B cell (primary cell): ENCODE results near the gene ORC2. TPM values are rescaled to one million over a fixed set of nuclear protein-coding genes. Genes with fewer than 3 reads are reported as not detected.

Experiments used
- ATAC-seq: fragments of 200-7000 bp; cut with Tn5 transposase; one replicate; pipeline ENCODE4 v1.10.0; 2021; ENCODE audit warnings: low read depth, mild to moderate bottlenecking, moderate number of reproducible peaks, moderate library complexity
- CTCF ChIA-PET: fragments of 350-600 bp; sonication (Branson Sonifier 250); formaldehyde crosslinking; loops from one replicate; lab custom pipeline; 2021; ENCODE audit warnings: antibody characterized with exemption, inconsistent platforms; lab: Charles Lee
- POLR2A ChIA-PET: fragments of 350-600 bp; sonication (Branson Sonifier 250); formaldehyde crosslinking; loops from one replicate; lab custom pipeline; 2021; ENCODE audit warnings: antibody characterized with exemption; lab: Charles Lee
- DNase-seq: peaks from one replicate; pipeline ENCODE4 v3.0.0; 2013
- H2AFZ ChIP-seq: 2 replicates; pipeline ENCODE4 v1.6.1; 2012; ENCODE audit warnings: mild to moderate bottlenecking, low read depth, low read length; ENCODE audit not compliant: insufficient read depth, poor library complexity, severe bottlenecking
- H3K27ac ChIP-seq, 2 donors: 1 replicate in 1 of 2; 2 replicates in 1 of 2; pipeline ENCODE4 v1.5.1; 2012 to 2013; ENCODE audit warnings: low read length in 2 of 2, mild to moderate bottlenecking in 2 of 2, moderate library complexity in 1 of 2
- H3K27me3 ChIP-seq, 4 experiments: fragments of 200-600 bp in 1 of 4; sonication (generic) in 1 of 4; replicated peaks in 1 of 4; 1 replicate in 2 of 4; 2 replicates in 2 of 4; pipeline versions ENCODE4 v1.6.1 to v1.7.0; 2013 to 2016; ENCODE audit warnings: low read length in 3 of 4, mild to moderate bottlenecking in 2 of 4, mixed read lengths in 1 of 4, moderate library complexity in 1 of 4; ENCODE audit not compliant: insufficient read depth in 4 of 4, control insufficient read depth in 3 of 4; ENCODE audit errors: control extremely low read depth in 1 of 4
- H3K36me3 ChIP-seq, 2 experiments: replicated peaks in 1 of 2; 1 replicate in 1 of 2; 2 replicates in 1 of 2; pipeline versions ENCODE4 v1.6.1 to v1.7.1; 2013; ENCODE audit warnings: low read length in 1 of 2; ENCODE audit not compliant: insufficient read depth in 2 of 2, control insufficient read depth in 1 of 2; ENCODE audit errors: control extremely low read depth in 1 of 2, extremely low read depth in 1 of 2
- H3K4me1 ChIP-seq, 2 donors: fragments of 200-600 bp in 1 of 2; sonication (generic) in 1 of 2; 1 replicate in 1 of 2; 2 replicates in 1 of 2; pipeline versions ENCODE4 v1.5.1 to v1.6.1; 2013 to 2017; ENCODE audit warnings: low read length in 2 of 2; ENCODE audit not compliant: control insufficient read depth in 2 of 2, insufficient read depth in 2 of 2
- H3K4me2 ChIP-seq: replicated peaks from 2 replicates; pipeline ENCODE3; 2012; ENCODE audit warnings: mild to moderate bottlenecking, low read depth, low read length; ENCODE audit not compliant: poor library complexity, severe bottlenecking
- H3K4me3 ChIP-seq, 5 experiments: fragments of 200-600 bp in 1 of 5; sonication (generic) in 1 of 5; 1 replicate in 3 of 5; 2 replicates in 2 of 5; pipeline versions ENCODE4 v1.5.1 to v1.7.0; 2011 to 2016; ENCODE audit warnings: low read length in 4 of 5, mild to moderate bottlenecking in 4 of 5, low read depth in 2 of 5, control low read depth in 1 of 5, moderate library complexity in 1 of 5; ENCODE audit not compliant: insufficient read depth in 1 of 5; ENCODE audit errors: control extremely low read depth in 1 of 5, extremely low read depth in 1 of 5
- H3K79me2 ChIP-seq: fragments of 200-600 bp; sonication (generic); one replicate; pipeline ENCODE4 v1.6.0; 2016; ENCODE audit warnings: low read length; ENCODE audit not compliant: control insufficient read depth, insufficient read depth
- H3K9ac ChIP-seq: fragments of 200-600 bp; sonication (generic); 2 replicates; pipeline ENCODE4 v1.6.1; 2017; ENCODE audit warnings: mild to moderate bottlenecking, low read length, moderate library complexity
- H3K9me3 ChIP-seq, 3 donors: one replicate each; pipeline versions ENCODE4 v1.6.1 to v1.7.1; 2013; ENCODE audit warnings: low read length in 2 of 3; ENCODE audit not compliant: control insufficient read depth in 2 of 3, insufficient read depth in 1 of 3; ENCODE audit errors: control extremely low read depth in 1 of 3
- H4K20me1 ChIP-seq: 2 replicates; pipeline ENCODE4 v1.6.0; 2012; ENCODE audit warnings: mild to moderate bottlenecking, low read length; ENCODE audit not compliant: insufficient read depth, control insufficient read depth, poor library complexity, severe bottlenecking
- H3K27ac Mint-ChIP-seq: one replicate; pipeline ENCODE4 v1.8.0; 2021; ENCODE audit warnings: mixed read lengths
- H3K27me3 Mint-ChIP-seq: one replicate; pipeline ENCODE4 v1.8.0; 2021; ENCODE audit warnings: mixed read lengths
- H3K4me1 Mint-ChIP-seq: one replicate; pipeline ENCODE4 v1.8.0; 2021; ENCODE audit warnings: mixed read lengths
- H3K4me3 Mint-ChIP-seq: one replicate; pipeline ENCODE4 v1.8.0; 2021; ENCODE audit warnings: mixed read lengths
- H3K9me3 Mint-ChIP-seq: one replicate; pipeline ENCODE4 v1.8.0; 2022; ENCODE audit warnings: mixed read lengths; ENCODE audit not compliant: insufficient read depth
- EZH2 ChIP-seq: IDR thresholded peaks from 2 replicates; pipeline ENCODE4 v1.6.1; 2012; ENCODE audit warnings: borderline replicate concordance, low read depth, mild to moderate bottlenecking, moderate library complexity, low read length; ENCODE audit not compliant: insufficient read depth, poor library complexity, severe bottlenecking
- WGBS: methylation state at CpG from one replicate; pipeline ENCODE4 v1.1.5; 2013; ENCODE audit warnings: missing lambda C conversion rate; ENCODE audit not compliant: insufficient coverage; 5-methylcytosine and 5-hydroxymethylcytosine counted together
- intact Hi-C: fragments of 100-400 bp; cut with micrococcal nuclease; formaldehyde crosslinking; loops from one replicate; pipeline ENCODE4 v1.10.0; 2022
- polyA plus RNA-seq: library from polyadenylated mRNA; depleted of rRNA; stranded (reverse); fragments of >200 nt; gene quantifications from 2 replicates; pipeline ENCODE4 v1.2.3, GENCODE V29; 2012
- total RNA-seq, 2 donors: library from RNA; stranded (reverse); fragments of 120-200 nt in 1 of 2; gene quantifications; 1 replicate in 1 of 2; 2 replicates in 1 of 2; pipeline versions ENCODE4 v1.2.3 to v1.2.4, GENCODE V29; 2013 to 2022
- TF ChIP-seq, protein P1 (sequence below): fragments of 200-600 bp; IDR thresholded peaks from one replicate; pipeline ENCODE4 v1.8.0; 2022; ENCODE audit warnings: antibody characterized with exemption, mild to moderate bottlenecking

Gene ORC2
- total and polyA plus RNA-seq, 2 donors (not counting 1 experiment from before 2014, with no cell fraction given), result 6.4 to 50.6 TPM

DNA sequence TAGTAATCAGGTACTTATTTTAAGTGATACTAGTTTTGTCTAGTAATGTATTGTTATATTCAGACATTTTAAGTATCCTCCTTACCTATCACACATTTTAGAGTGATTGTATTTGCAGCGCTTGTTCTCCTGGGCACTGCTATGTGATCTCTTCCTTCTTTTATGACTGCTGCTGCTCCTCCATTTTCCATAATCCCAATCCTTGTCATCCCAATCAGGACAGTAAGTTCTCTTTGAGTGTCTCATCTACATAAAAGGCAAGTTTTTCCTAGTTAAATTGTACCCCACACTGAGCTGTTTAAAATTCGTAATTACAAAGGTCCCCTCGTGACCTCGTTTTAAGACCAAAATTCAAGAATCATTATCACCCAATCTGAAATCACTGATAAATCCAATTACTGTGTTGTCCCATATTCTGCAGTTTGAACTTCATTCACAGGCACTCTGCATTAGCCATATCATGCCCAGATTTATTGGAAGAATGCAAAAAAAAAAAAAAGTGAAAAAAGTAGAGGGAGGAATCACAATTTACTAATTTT, 101.8 kb downstream of the ORC2 start:
- peaks cover 66% of the 10 kb centered on the region for H4K20me1 ChIP-seq
- H3K27me3 ChIP-seq, result no peaks in the 10 kb centered on the region
- Mint-ChIP-seq H3K27ac (peak overlapping the region; percentile 71), H3K9me3 (no peaks in the 10 kb centered on the region), H3K4me1 (peaks cover 47% of the 10 kb centered on the region), H3K27me3 (no peaks in the 10 kb centered on the region), H3K4me3 (peak overlapping the region; percentile 93)
- H3K9me3 ChIP-seq, result no peaks in the 10 kb centered on the region
- H3K9ac ChIP-seq, result peak overlapping the region; percentile 100
- POLR2A ChIA-PET, result no interaction called here
- peak overlapping the region in 1 of 2 donors; percentile 99 for H3K27ac ChIP-seq
- 3% methylated on average over 3 of the region's 4 CpGs for WGBS
- ATAC-seq, result no peak
- H2AFZ ChIP-seq, result no peak overlapping the region
- peak overlapping the region; percentile 85 to 100 (median 97) for H3K4me3 ChIP-seq
- H3K79me2 ChIP-seq, result peaks cover 87% of the 10 kb centered on the region
- CTCF ChIA-PET, result interaction anchor here (1.5 kb wide), 1 partner anchor 148 kb away, joined by 3 read pairs; no protein-coding TSS in a partner anchor
- TF ChIP-seq, protein P1, sequence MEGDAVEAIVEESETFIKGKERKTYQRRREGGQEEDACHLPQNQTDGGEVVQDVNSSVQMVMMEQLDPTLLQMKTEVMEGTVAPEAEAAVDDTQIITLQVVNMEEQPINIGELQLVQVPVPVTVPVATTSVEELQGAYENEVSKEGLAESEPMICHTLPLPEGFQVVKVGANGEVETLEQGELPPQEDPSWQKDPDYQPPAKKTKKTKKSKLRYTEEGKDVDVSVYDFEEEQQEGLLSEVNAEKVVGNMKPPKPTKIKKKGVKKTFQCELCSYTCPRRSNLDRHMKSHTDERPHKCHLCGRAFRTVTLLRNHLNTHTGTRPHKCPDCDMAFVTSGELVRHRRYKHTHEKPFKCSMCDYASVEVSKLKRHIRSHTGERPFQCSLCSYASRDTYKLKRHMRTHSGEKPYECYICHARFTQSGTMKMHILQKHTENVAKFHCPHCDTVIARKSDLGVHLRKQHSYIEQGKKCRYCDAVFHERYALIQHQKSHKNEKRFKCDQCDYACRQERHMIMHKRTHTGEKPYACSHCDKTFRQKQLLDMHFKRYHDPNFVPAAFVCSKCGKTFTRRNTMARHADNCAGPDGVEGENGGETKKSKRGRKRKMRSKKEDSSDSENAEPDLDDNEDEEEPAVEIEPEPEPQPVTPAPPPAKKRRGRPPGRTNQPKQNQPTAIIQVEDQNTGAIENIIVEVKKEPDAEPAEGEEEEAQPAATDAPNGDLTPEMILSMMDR, result no peak
- no peak for TF ChIP-seq EZH2
- H3K4me2 ChIP-seq, result peak overlapping the region; percentile 74
- H3K36me3 ChIP-seq, result peaks cover 17 to 53% of the 10 kb centered on the region in 2 experiments
- DNase-seq, result no peak
- H3K4me1 ChIP-seq, result peaks cover 37 to 43% of the 10 kb centered on the region in 2 donors
- intact Hi-C loops, result loop anchor here (10.0 kb wide), 2 partner anchors 337 to 1403 kb away; partner anchors contain the start of genes NOP58 and SGO2
